NCI-H524 (cell line): ENCODE results near the gene CHDH.

Experiments used
- DNase-seq, 2 experiments: peaks; one replicate each; lab custom pipeline; 2025; lab: John Stamatoyannopoulos, UW

Gene CHDH

GRCh38 chr3:53789459-53789858 lies 56.8 kb downstream of the CHDH start:
- no peak for DNase-seq

GRCh38 chr3:53788038-53788437 lies 58.2 kb downstream of the CHDH start:
- DNase-seq, result no peak

- DNase-seq, result no peak
Measured at GRCh38 chr3:53787016-53787415, 59.2 kb downstream of the CHDH start.

- DNase-seq, result no peak
Measured at GRCh38 chr3:53780806-53781205, 65.4 kb downstream of the CHDH start.

- DNase-seq, result no peak
Measured at GRCh38 chr3:53780171-53780570, 66.0 kb downstream of the CHDH start.

GRCh38 chr3:53778153-53778552 lies 68.1 kb downstream of the CHDH start:
- DNase-seq, result no peak

GRCh38 chr3:53777468-53777867 lies 68.8 kb downstream of the CHDH start:
- no peak for DNase-seq

GRCh38 chr3:53776494-53777101 lies 69.6 kb downstream of the CHDH start:
- no peak for DNase-seq

- DNase-seq, result no peak
Measured at GRCh38 chr3:53775834-53776251, 70.4 kb downstream of the CHDH start.

GRCh38 chr3:53775018-53775417 lies 71.2 kb downstream of the CHDH start:
- DNase-seq, result no peak

GRCh38 chr3:53774414-53774813 lies 71.8 kb downstream of the CHDH start:
- no peak for DNase-seq

- DNase-seq, result no peak
Measured at GRCh38 chr3:53773611-53774368, 72.4 kb downstream of the CHDH start.

GRCh38 chr3:53773021-53773436 lies 73.2 kb downstream of the CHDH start:
- no peak for DNase-seq

- DNase-seq, result no peak
Measured at GRCh38 chr3:53772562-53772961, 73.7 kb downstream of the CHDH start.

- DNase-seq, result no peak
Measured at GRCh38 chr3:53768478-53769459, 77.5 kb downstream of the CHDH start.

- DNase-seq, result no peak
Measured at GRCh38 chr3:53766706-53767105, 79.5 kb downstream of the CHDH start.

GRCh38 chr3:53765753-53766152 lies 80.5 kb downstream of the CHDH start:
- DNase-seq, result no peak

GRCh38 chr3:53764026-53764775 lies 82.0 kb downstream of the CHDH start:
- DNase-seq, result peak; percentile 40 to 84

GRCh38 chr3:53763353-53763752 lies 82.9 kb downstream of the CHDH start:
- peak in 1 of 2 experiments; percentile 43 for DNase-seq
